Stimulated activated CD4-positive, alpha-beta T cell treated with anti-CD3 and anti-CD28 coated beads, Interleukin-1b, Interleukin-23, amount 100 ng/mL, for 24 hours (primary cell): ENCODE results near the gene ZNF76.

Experiments
- DNase-seq, 4 experiments: peaks; one replicate each; pipeline ENCODE4 v3.0.0-alpha.2; 2020; ENCODE audit warnings: low read depth in 4 of 4, low spot score in 1 of 4

The ZNF76 gene

GRCh38 chr6:35259194-35259947 lies at the start of gene ZNF76:
Gene ZNF76, plus strand, starts transcription at chr6:35259735. Its CDS starts 21,417 bp downstream, at chr6:35281152.
- DNase-seq = peak; percentile 80 to 94 (median 86)

GRCh38 chr6:35213298-35213791 lies 46.2 kb upstream of the ZNF76 start:
- no peak for DNase-seq

GRCh38 chr6:35213824-35214756 lies 45.4 kb upstream of the ZNF76 start, which contains the start of gene SCUBE3:
Gene SCUBE3, plus strand, starts transcription at chr6:35213956. Its CDS starts 463 bp downstream, at chr6:35214419.
- DNase-seq = no peak

- DNase-seq = no peak
These were observed 44.5 kb upstream of the ZNF76 start for GRCh38 chr6:35214869-35215664.

- no peak for DNase-seq
These were observed 43.7 kb upstream of the ZNF76 start for GRCh38 chr6:35215665-35216411.

- DNase-seq = no peak
These were observed 43.2 kb upstream of the ZNF76 start for GRCh38 chr6:35216412-35216732.

GRCh38 chr6:35216851-35217811 lies 42.4 kb upstream of the ZNF76 start:
- no peak for DNase-seq

GRCh38 chr6:35218021-35218420 lies 41.5 kb upstream of the ZNF76 start:
- no peak for DNase-seq

- no peak for DNase-seq
These were observed 41.1 kb upstream of the ZNF76 start for GRCh38 chr6:35218456-35218855.

- DNase-seq = no peak
These were observed 39.7 kb upstream of the ZNF76 start for GRCh38 chr6:35219683-35220326.

- no peak for DNase-seq
These were observed 38.8 kb upstream of the ZNF76 start for GRCh38 chr6:35220711-35221110.

- no peak for DNase-seq
These were observed 36.1 kb upstream of the ZNF76 start for GRCh38 chr6:35223396-35223795.

- DNase-seq = no peak
These were observed 34.8 kb upstream of the ZNF76 start for GRCh38 chr6:35224720-35225119.

GRCh38 chr6:35228481-35228880 lies 31.1 kb upstream of the ZNF76 start:
- no peak for DNase-seq

- no peak for DNase-seq
These were observed 30.2 kb upstream of the ZNF76 start for GRCh38 chr6:35229304-35229703.

GRCh38 chr6:35230498-35230897 lies 29.0 kb upstream of the ZNF76 start:
- DNase-seq = no peak

GRCh38 chr6:35230950-35231349 lies 28.6 kb upstream of the ZNF76 start:
- DNase-seq = no peak

- DNase-seq = no peak
These were observed 28.0 kb upstream of the ZNF76 start for GRCh38 chr6:35231563-35231962.

- DNase-seq = no peak
These were observed 24.6 kb upstream of the ZNF76 start for GRCh38 chr6:35234901-35235300.
